IMR-90 (cell line): ENCODE results near the gene KCNK18. TPM values are rescaled to one million over a fixed set of nuclear protein-coding genes. Genes with fewer than 3 reads are reported as not detected.

Experiments
- ATAC-seq: fragments of 200-7000 bp; cut with Tn5 transposase; 2 replicates; pipeline ENCODE4 v1.9.1; 2020; ENCODE audit warnings: low read depth, mild to moderate bottlenecking, moderate library complexity
- BruUV-seq: library from RNA; stranded (reverse); fragments of 400-500 nt; replicated peaks from 2 replicates; lab custom pipeline; 2021; lab: Mats Ljungman, UMichigan
- CTCF ChIA-PET: fragments of 300-600 bp; formaldehyde crosslinking; extraction: SDS; loops from one replicate; lab custom pipeline; 2021; ENCODE audit warnings: antibody characterized with exemption; lab: Yijun Ruan, JAX
- POLR2A ChIA-PET: fragments of 300-600 bp; sonication (Branson Sonifier 250); formaldehyde crosslinking; loops from one replicate; lab custom pipeline; 2022; ENCODE audit warnings: antibody characterized with exemption; ENCODE audit not compliant: unreplicated experiment; lab: Charles Lee
- DNase-seq: peaks from one replicate; pipeline ENCODE4 v3.0.0; 2013
- H2AFZ ChIP-seq: replicated peaks from 2 replicates; pipeline ENCODE3; 2013; ENCODE audit warnings: low read length, mild to moderate bottlenecking; ENCODE audit not compliant: poor library complexity
- H2AK5ac ChIP-seq: 2 replicates; pipeline ENCODE4 v1.6.1; 2013; ENCODE audit warnings: low read depth, low read length, inconsistent platforms
- H2AK9ac ChIP-seq: replicated peaks from 2 replicates; pipeline ENCODE3; 2013; ENCODE audit warnings: mild to moderate bottlenecking, low read depth, low read length, moderate library complexity; ENCODE audit not compliant: poor library complexity
- H2BK120ac ChIP-seq: 2 replicates; pipeline ENCODE4 v1.6.1; 2013; ENCODE audit warnings: low read depth, low read length, inconsistent platforms
- H2BK15ac ChIP-seq: 3 replicates; pipeline ENCODE4 v1.6.1; 2013; ENCODE audit warnings: low read depth, low read length, inconsistent platforms
- H2BK20ac ChIP-seq: 2 replicates; pipeline ENCODE4 v1.6.1; 2013; ENCODE audit warnings: low read depth, mild to moderate bottlenecking, inconsistent platforms, low read length, moderate library complexity
- H2BK5ac ChIP-seq: 2 replicates; pipeline ENCODE4 v1.6.1; 2013; ENCODE audit warnings: mild to moderate bottlenecking, low read depth, low read length, inconsistent platforms; ENCODE audit not compliant: poor library complexity, severe bottlenecking
- H3K14ac ChIP-seq: replicated peaks from 2 replicates; pipeline ENCODE4 v1.6.1; 2013; ENCODE audit warnings: low read depth, low read length, inconsistent platforms
- H3K18ac ChIP-seq: 2 replicates; pipeline ENCODE4 v1.6.1; 2013; ENCODE audit warnings: low read depth, low read length, control low read depth
- H3K23ac ChIP-seq: 2 replicates; pipeline ENCODE4 v1.6.1; 2013; ENCODE audit warnings: low read depth, low read length, inconsistent platforms
- H3K27ac ChIP-seq: 2 replicates; pipeline ENCODE4 v1.5.1; 2013; ENCODE audit warnings: mild to moderate bottlenecking, control low read depth, low read length; ENCODE audit not compliant: insufficient read depth
- H3K27me3 ChIP-seq: 2 replicates; pipeline ENCODE4 v1.6.1; 2013; ENCODE audit warnings: low read length; ENCODE audit not compliant: control insufficient read depth, insufficient read depth
- H3K36me3 ChIP-seq: 2 replicates; pipeline ENCODE4 v1.6.1; 2013; ENCODE audit warnings: low read length, mixed read lengths; ENCODE audit not compliant: control insufficient read depth, insufficient read depth
- H3K4ac ChIP-seq: 2 replicates; pipeline ENCODE4 v1.6.1; 2013; ENCODE audit warnings: low read depth, low read length, inconsistent platforms
- H3K4me1 ChIP-seq: 2 replicates; pipeline ENCODE4 v1.6.1; 2013; ENCODE audit warnings: low read length, mixed read lengths; ENCODE audit not compliant: control insufficient read depth, insufficient read depth
- H3K4me2 ChIP-seq: 2 replicates; pipeline ENCODE4 v1.6.1; 2013; ENCODE audit warnings: low read depth, mild to moderate bottlenecking, control low read depth, low read length, moderate library complexity
- H3K4me3 ChIP-seq: 2 replicates; pipeline ENCODE4 v1.5.1; 2013; ENCODE audit warnings: low read depth, mild to moderate bottlenecking, control low read depth, low read length, moderate library complexity; ENCODE audit not compliant: insufficient read depth
- H3K56ac ChIP-seq: 2 replicates; pipeline ENCODE4 v1.6.1; 2013; ENCODE audit warnings: low read length, inconsistent platforms; ENCODE audit not compliant: insufficient read depth; ENCODE audit errors: extremely low read depth
- H3K79me1 ChIP-seq, 2 experiments: 2 replicates each; pipeline ENCODE4 v1.6.1; 2013; ENCODE audit warnings: low read length in 2 of 2, inconsistent platforms in 1 of 2, low read depth in 1 of 2
- H3K9ac ChIP-seq: 2 replicates; pipeline ENCODE4 v1.6.1; 2013; ENCODE audit warnings: low read depth, low read length, control low read depth
- H3K9me1 ChIP-seq: 2 replicates; pipeline ENCODE4 v1.6.1; 2013; ENCODE audit warnings: low read length, inconsistent platforms; ENCODE audit not compliant: insufficient read depth
- H3K9me3 ChIP-seq: 2 replicates; pipeline ENCODE4 v1.6.1; 2013; ENCODE audit warnings: low read length; ENCODE audit not compliant: control insufficient read depth, insufficient read depth
- H4K20me1 ChIP-seq: 2 replicates; pipeline ENCODE4 v1.6.1; 2013; ENCODE audit warnings: low read length, inconsistent platforms; ENCODE audit not compliant: insufficient read depth
- H4K5ac ChIP-seq: 2 replicates; pipeline ENCODE4 v1.6.1; 2013; ENCODE audit warnings: mild to moderate bottlenecking, low read depth, low read length, control low read depth
- H4K8ac ChIP-seq, 2 experiments: 2 replicates each; pipeline ENCODE4 v1.6.1; 2013; ENCODE audit warnings: low read depth in 2 of 2, low read length in 2 of 2, control low read depth in 1 of 2, inconsistent platforms in 1 of 2
- H4K91ac ChIP-seq: 2 replicates; pipeline ENCODE4 v1.6.1; 2013; ENCODE audit warnings: low read depth, low read length, inconsistent platforms; ENCODE audit not compliant: insufficient read depth
- CEBPB ChIP-seq: IDR thresholded peaks from 2 replicates; pipeline ENCODE4 v1.6.1; 2012; ENCODE audit warnings: low read depth, low read length, improper control_type of control experiment
- CTCF ChIP-seq: conservative IDR thresholded peaks from 2 replicates; pipeline ENCODE4 v1.5.1; 2012; ENCODE audit warnings: mild to moderate bottlenecking, low read depth, low read length, improper control_type of control experiment
- ELK1 ChIP-seq: fragments of 150-350 bp; IDR thresholded peaks from 2 replicates; pipeline ENCODE4 v1.6.1; 2016; ENCODE audit warnings: low read depth, mild to moderate bottlenecking, low read length, moderate library complexity, borderline replicate concordance
- FOS ChIP-seq: fragments of 150-350 bp; IDR thresholded peaks from 2 replicates; pipeline ENCODE4 v1.6.1; 2016; ENCODE audit warnings: low read depth, low read length
- MAZ ChIP-seq: IDR thresholded peaks from 2 replicates; pipeline ENCODE4 v1.6.1; 2012; ENCODE audit warnings: low read depth, mild to moderate bottlenecking, low read length, improper control_type of control experiment, moderate library complexity, borderline replicate concordance
- NFE2L2 ChIP-seq: fragments of 150-350 bp; IDR thresholded peaks from 2 replicates; pipeline ENCODE4 v1.6.1; 2016; ENCODE audit warnings: low read depth, mild to moderate bottlenecking, low read length
- RAD21 ChIP-seq: IDR thresholded peaks from 2 replicates; pipeline ENCODE4 v1.6.1; 2012; ENCODE audit warnings: low read length, improper control_type of control experiment
- SMC3 ChIP-seq: fragments of 150-350 bp; IDR thresholded peaks from 2 replicates; pipeline ENCODE4 v1.6.1; 2016; ENCODE audit warnings: low read depth, mild to moderate bottlenecking, antibody characterized with exemption, low read length, moderate library complexity
- WGBS, 2 experiments: methylation state at CpG; one replicate each; pipeline versions ENCODE4 v1.1.5 to v1.1.7; 2013; ENCODE audit warnings: missing lambda C conversion rate in 2 of 2; ENCODE audit not compliant: insufficient read length in 1 of 2; ENCODE audit errors: extremely low coverage in 2 of 2; 5-methylcytosine and 5-hydroxymethylcytosine counted together
- dilution Hi-C: fragments of 300-500 bp; cut with HindIII; formaldehyde crosslinking; loops from one replicate; pipeline ENCODE4 v1.14.3; 2018; ENCODE audit warnings: low sequenced_read_pairs; ENCODE audit not compliant: unreplicated experiment
- in situ Hi-C: fragments of 300-500 bp; cut with MboI; formaldehyde crosslinking; loops from 3 replicates; pipeline ENCODE4 v1.14.3; 2019; ENCODE audit warnings: low sequenced_read_pairs, inconsistent platforms, mixed read lengths
- intact Hi-C: fragments of 100-400 bp; cut with micrococcal nuclease; formaldehyde crosslinking; loops from 2 replicates; pipeline ENCODE4 v1.10.0; 2022
- polyA plus RNA-seq, 3 experiments: library from polyadenylated mRNA; depleted of rRNA; stranded (reverse); fragments of >200 nt; gene quantifications; 2 replicates each; pipeline ENCODE4 v1.2.3, GENCODE V29; 2012; ENCODE audit warnings: low replicate concordance in 1 of 3
- total RNA-seq: library from RNA; depleted of rRNA; stranded (reverse); fragments of >200 nt; gene quantifications from 2 replicates; pipeline ENCODE4 v1.2.3, GENCODE V29; 2012

The KCNK18 gene
- total and polyA plus RNA-seq, 2 of the 4 experiments (the other 2 are of a cell fraction), result not detected

- intact Hi-C loops (no loop called here), dilution Hi-C loops (no loop called here), in situ Hi-C loops (loop anchor here (5.0 to 25.0 kb wide), 2 partner anchors 96 to 1016 kb away; no protein-coding TSS in a partner anchor)
- TF ChIP-seq ELK1, result no peak
- no peak for TF ChIP-seq CEBPB
- TF ChIP-seq MAZ, result no peak
- no peak for TF ChIP-seq FOS
- TF ChIP-seq RAD21, result no peak
- TF ChIP-seq NFE2L2, result no peak
- no peak for TF ChIP-seq SMC3
- TF ChIP-seq CTCF, result no peak
- H2AFZ ChIP-seq, result no peak overlapping the region
- no peak overlapping the region for H2BK20ac ChIP-seq
- H3K4ac ChIP-seq, result no peak overlapping the region
- H3K9ac ChIP-seq, result no peak overlapping the region
- H3K4me2 ChIP-seq, result no peak overlapping the region
- no peak overlapping the region for H4K91ac ChIP-seq
- no peaks in the 10 kb centered on the region for H4K20me1 ChIP-seq
- H4K8ac ChIP-seq, result no peak overlapping the region
- CTCF ChIA-PET, result no interaction called here
- no peak overlapping the region for H4K5ac ChIP-seq
- no peak overlapping the region for H3K23ac ChIP-seq
- H3K79me1 ChIP-seq, result no peaks in the 10 kb centered on the region
- no TSS peak for BruUV-seq
- no peaks in the 10 kb centered on the region for H3K4me1 ChIP-seq
- no peak overlapping the region for H3K56ac ChIP-seq
- DNase-seq (peak; percentile 1), ATAC-seq (no peak)
- H3K14ac ChIP-seq, result no peak overlapping the region
- 0% methylated on average over 1 of the region's 10 CpGs; no CpG with 5 or more reads in 1 of the 2 experiments for WGBS, 2 experiments
- H2AK5ac ChIP-seq, result no peak overlapping the region
- POLR2A ChIA-PET, result no interaction called here
- H3K36me3 ChIP-seq, result no peaks in the 10 kb centered on the region
- no peak overlapping the region for H3K27ac ChIP-seq
- H3K4me3 ChIP-seq, result no peak overlapping the region
- H2BK15ac ChIP-seq, result no peak overlapping the region
- no peaks in the 10 kb centered on the region for H3K9me3 ChIP-seq
- H3K18ac ChIP-seq, result no peak overlapping the region
- peaks cover 5% of the 10 kb centered on the region; the same call in 1 of the 2 replicates for H3K27me3 ChIP-seq
- H2BK120ac ChIP-seq, result no peak overlapping the region
- H3K9me1 ChIP-seq, result no peaks in the 10 kb centered on the region
- no peak overlapping the region for H2BK5ac ChIP-seq
- H2AK9ac ChIP-seq, result no peak overlapping the region
Observed at GRCh38 chr10:117221156-117221711, 23.9 kb downstream of the KCNK18 start.
